DMS 273 (cell line): ENCODE measurements around the gene SULT1B1.

Experiments used
- DNase-seq: peaks from one replicate; lab custom pipeline; 2025; ENCODE audit not compliant: unreplicated experiment; lab: John Stamatoyannopoulos, UW

SULT1B1 gene

GRCh38 chr4:69701696-69702095, 58.7 kb downstream of the SULT1B1 start:
- no peak for DNase-seq

- no peak for DNase-seq
These were observed 62.7 kb downstream of the SULT1B1 start for GRCh38 chr4:69697536-69698242.

GRCh38 chr4:69689599-69689998, 70.8 kb downstream of the SULT1B1 start:
- DNase-seq = peak; percentile 32

- no peak for DNase-seq
These were observed 75.6 kb downstream of the SULT1B1 start for GRCh38 chr4:69684804-69685203.
